HG03066 (cell line): ENCODE measurements around the gene NLGN2.
"Not testable (repeated sequence)": the region's sequence is repeated elsewhere in the genome, so short reads cannot be mapped to it uniquely, and the experiment has no call there.

Experiments
- ATAC-seq: cut with Tn5 transposase; IDR thresholded peaks from one replicate; pipeline ENCODE4 v1.9.1; 2021; ENCODE audit warnings: low read depth; ENCODE audit not compliant: unreplicated experiment

Gene NLGN2

DNA sequence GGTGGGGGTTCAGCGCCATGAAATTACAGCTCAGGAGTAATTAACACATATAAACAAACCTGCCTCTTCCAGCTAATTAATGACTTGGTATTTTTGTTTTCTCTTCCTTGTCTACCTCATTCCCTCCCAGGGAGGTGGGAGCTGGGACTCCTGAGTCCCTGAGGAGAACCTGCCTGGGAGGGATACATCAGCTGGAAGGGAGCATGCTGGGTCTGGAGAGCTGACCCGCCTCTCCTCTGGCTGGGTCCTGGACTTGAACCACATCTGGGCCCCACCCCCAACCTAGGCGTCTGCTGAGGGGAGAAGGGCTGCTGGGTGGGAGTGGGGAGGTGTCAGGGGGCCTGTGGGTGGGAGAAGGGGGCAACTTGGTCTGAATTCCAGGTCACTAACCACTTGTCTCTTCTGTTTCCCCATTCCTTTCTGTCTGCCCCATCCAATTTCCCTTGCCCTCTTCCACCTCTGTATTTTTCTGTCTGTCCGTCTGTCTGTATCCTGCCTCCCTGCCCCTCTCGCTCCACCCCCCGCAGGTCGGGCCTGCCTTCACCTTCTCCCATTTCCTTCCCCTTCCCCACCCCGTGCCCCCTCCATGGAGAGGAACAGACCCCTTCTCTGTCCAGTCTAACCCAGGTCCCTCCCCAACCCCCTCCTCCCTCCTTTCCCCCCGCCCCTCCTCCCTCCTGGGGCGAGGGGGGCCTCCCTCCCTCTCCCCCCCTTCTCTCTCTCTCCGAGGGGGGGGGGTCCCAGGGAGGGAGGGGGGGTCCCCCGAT, at the start of gene NLGN2:
Gene NLGN2 (plus strand): TSS at position 361 of the 767 bp plus-strand sequence. CDS start 411 bp downstream, outside the sequence.
- ATAC-seq: no peak

DNA sequence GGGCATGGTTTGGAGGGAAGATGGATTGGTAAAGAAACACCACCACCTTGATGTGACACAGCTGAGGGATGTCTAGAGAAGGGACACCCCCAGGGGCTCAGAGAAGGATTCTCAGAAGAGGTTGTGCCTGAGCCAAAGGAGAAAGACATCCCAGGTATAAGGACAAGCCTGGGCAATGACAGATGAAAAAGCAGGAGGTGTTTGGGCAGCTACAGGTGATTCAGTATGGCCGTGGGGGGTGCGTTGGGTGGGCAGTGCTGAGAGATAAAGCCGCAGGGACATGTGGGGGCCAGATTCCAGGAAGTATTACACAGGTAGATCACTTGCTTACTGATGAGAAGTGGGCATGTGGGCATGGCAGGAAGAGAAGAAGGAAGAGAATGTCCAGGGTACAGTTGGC, 45.7 kb upstream of the NLGN2 start:
- no peak for ATAC-seq

GRCh38 chr17:7363311-7363710, 44.3 kb upstream of the NLGN2 start:
- no peak for ATAC-seq

GRCh38 chr17:7365963-7366362, 41.7 kb upstream of the NLGN2 start:
- ATAC-seq: not testable (repeated sequence)

- ATAC-seq: no peak
Observed at GRCh38 chr17:7367083-7367482, 40.6 kb upstream of the NLGN2 start.

DNA sequence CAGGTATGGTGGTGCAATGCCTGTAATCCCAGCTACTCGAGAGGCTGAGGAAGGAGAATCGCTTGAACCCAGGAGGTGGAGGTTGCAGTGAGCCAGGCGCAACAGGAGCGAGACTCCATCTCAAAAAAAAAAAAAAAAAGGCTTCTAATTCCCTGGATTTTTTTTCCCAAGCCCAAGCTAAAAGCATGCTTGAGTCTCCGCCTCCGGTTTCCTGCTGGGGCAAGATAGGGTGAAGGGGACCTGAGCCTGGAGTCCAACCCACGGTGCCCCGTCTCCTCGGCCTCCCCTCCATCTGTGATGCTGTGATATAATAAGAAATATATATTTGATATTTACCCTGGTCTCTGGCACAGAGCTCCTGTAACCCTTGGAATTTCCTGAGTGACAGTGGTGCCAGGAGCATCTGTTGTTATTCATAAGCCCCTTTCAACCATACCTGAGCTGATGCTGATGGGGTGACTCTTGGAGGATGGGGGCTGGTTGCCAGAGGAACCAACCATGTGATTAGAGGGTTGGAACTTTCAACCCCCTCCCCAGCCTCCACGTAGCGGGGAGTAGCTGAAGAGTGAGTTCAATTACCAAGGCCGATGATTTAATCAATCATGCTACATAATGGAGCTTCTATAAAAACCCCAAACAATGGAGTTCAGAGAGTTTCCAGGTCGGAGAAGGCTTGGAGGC, 39.6 kb upstream of the NLGN2 start:
- ATAC-seq: no peak

DNA sequence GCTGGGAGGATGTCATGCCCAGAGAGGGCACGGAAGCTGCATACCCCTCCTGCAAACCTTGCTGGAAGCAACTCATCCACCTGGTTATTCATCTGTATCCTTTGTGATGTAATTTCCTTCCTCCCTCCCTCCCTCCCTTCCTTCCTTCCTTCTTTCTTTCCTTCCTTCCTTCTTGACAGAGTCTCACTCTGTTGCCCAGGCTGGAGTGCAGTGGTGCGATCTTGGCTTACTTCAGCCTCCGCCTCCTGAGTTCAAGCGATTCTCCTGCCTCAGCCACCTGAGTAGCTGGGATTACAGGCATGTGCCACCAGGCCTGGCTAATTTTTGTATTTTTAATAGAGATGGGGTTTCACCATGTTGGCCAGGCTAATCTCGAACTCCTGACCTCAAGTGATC, 39.0 kb upstream of the NLGN2 start:
- ATAC-seq: not testable (repeated sequence)

- ATAC-seq: no peak
Observed at GRCh38 chr17:7369825-7370224, 37.8 kb upstream of the NLGN2 start.

DNA sequence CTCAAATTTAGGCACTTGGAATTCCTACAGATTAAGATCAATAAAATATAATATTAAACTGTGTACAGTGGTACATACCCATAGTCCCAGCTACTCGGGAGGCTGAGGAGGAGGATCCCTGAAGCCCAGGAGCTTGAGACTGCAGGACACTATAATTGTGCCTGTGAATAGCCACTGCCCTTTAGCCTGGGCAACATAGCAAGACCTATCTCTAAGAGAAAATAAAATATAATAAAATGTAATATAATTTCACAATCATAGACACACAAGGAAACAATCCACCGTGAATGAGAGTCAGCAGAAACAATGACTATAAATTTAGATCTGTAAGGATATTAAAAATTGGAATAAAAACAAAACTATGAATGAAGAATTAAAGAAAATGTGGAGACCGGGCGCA, 36.8 kb upstream of the NLGN2 start:
- ATAC-seq: no peak

GRCh38 chr17:7374353-7374752, 33.3 kb upstream of the NLGN2 start:
- no peak for ATAC-seq

DNA sequence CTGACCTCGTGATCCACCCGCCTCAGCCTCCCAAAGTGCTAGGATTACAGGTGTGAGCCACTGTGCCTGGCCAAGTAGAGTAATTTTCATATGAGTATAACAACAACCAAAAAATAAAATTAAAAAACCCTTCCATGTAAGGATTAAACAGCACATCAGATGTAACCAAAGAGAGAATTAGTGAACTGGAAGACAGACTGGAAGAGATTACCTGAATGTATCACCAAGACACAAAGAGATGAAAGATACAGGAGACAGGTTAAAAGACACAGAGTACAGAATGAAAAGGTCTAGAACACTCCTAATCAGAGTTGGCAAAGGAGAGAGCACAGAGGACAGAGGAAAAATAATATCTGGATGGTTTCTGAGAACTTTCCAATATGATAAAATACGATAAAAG, 28.5 kb upstream of the NLGN2 start:
- no peak for ATAC-seq

DNA sequence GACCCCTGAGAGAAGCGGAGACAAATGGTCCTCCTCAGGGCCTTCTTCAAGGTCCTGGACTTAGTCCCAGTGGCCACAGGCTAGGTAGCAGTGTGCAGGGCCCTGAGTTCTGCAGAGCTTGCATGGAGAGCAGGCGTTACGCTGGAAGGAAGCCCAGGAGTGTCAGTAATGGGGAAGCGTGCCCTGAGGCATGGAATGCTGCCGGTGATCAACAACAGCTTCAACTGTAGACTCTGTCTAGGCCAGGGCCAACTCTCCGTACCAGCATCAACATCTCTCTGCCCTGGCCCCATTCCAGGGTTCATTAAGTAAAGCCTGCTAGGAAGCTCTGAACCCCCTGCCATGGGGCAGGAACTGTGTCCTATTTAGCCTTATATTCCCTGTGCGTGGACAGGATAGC, 27.3 kb upstream of the NLGN2 start:
- ATAC-seq: no peak

DNA sequence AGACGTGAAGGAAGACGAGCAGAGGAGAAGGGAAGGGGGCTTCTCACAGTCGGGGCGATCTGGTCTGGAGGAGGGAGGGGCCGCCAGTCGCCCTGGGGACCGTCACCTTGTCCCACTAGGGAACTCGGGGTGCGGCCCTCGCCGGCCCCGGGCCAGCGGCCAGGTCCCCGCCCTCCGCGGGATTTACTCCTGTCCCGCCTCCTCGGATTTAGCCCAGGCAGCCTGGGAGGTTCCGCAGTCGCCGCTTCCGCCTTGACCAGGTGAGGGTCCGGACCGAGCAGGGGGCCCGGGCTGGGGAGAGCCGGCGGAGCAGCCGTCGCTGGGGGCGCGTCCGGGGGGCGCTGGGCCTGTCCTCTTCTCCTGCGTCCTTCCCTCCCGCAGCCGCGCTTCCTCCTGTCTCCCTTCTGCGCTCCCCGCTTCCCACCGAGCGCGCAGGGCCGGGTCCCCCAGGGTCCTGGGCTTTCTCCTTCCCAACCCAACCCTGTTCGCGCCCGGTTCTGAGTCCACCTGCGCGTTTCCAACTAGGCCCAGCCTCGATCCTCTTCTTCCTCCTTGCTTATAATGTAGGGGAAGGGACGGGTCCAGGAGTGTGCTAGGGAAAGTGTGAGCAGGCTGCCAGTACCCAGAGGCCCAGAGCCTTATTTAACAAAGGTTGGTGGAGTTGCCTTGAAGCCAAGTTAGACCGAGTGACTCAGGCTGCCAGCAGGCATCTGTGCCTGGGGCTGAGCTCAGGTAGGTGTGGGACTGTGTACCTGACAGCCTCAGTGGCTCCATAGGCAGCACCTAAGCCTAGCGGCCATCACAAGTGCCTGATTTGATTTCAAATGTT, 26.6 kb upstream of the NLGN2 start, which contains the start of gene TNK1:
Gene TNK1 (plus strand): TSS at position 235 of the 829 bp plus-strand sequence. CDS start 1,838 bp downstream, outside the sequence.
- ATAC-seq: no peak

GRCh38 chr17:7382901-7383300, 24.7 kb upstream of the NLGN2 start:
- no peak for ATAC-seq

DNA sequence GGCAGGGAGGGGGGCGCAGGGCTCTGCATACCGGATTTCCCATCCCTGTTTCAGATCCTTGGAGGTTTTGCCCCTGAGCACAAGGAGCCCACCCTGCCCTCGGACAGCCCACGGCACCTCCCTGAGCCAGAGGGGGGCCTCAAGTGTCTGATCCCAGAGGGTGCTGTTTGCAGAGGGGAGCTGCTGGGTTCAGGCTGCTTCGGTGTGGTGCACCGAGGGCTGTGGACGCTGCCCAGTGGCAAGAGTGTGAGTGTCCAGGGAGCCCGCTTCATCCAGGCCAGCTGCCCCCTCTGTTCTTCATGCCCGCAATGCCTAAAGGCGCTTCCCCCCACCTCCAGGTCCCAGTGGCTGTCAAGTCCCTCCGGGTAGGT, 24.3 kb upstream of the NLGN2 start:
- ATAC-seq: no peak

DNA sequence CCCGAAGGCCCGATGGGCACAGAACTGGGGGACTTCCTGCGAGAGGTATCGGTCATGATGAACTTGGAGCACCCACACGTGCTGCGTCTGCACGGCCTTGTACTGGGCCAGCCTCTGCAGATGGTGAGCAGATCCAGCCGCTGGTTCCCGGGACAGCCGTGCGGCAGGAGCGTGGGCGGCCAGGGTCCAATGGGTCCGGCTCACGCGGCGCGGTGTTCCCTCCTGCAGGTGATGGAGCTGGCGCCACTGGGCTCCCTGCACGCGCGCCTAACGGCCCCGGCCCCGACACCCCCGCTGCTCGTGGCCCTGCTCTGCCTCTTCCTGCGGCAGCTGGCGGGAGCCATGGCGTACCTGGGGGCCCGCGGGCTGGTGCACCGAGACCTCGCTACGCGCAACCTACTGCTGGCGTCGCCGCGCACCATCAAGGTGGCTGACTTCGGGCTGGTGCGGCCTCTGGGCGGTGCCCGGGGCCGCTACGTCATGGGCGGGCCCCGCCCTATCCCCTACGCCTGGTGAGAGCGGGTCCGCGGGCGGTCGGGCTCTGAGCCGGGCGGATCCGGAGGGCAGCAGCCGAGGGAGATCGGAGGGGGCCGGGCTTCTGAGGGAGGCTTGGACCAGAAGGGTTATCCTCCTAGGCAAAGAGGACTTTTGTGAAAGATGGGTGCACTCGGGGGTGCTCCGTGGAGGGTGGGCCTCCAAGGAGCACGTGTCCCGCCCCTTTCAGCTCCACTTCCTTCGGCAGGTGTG, 23.7 kb upstream of the NLGN2 start:
- no peak for ATAC-seq

- ATAC-seq: no peak
Observed at GRCh38 chr17:7384489-7385081, 23.1 kb upstream of the NLGN2 start.

- no peak for ATAC-seq
Observed at GRCh38 chr17:7388856-7389255, 18.8 kb upstream of the NLGN2 start.

DNA sequence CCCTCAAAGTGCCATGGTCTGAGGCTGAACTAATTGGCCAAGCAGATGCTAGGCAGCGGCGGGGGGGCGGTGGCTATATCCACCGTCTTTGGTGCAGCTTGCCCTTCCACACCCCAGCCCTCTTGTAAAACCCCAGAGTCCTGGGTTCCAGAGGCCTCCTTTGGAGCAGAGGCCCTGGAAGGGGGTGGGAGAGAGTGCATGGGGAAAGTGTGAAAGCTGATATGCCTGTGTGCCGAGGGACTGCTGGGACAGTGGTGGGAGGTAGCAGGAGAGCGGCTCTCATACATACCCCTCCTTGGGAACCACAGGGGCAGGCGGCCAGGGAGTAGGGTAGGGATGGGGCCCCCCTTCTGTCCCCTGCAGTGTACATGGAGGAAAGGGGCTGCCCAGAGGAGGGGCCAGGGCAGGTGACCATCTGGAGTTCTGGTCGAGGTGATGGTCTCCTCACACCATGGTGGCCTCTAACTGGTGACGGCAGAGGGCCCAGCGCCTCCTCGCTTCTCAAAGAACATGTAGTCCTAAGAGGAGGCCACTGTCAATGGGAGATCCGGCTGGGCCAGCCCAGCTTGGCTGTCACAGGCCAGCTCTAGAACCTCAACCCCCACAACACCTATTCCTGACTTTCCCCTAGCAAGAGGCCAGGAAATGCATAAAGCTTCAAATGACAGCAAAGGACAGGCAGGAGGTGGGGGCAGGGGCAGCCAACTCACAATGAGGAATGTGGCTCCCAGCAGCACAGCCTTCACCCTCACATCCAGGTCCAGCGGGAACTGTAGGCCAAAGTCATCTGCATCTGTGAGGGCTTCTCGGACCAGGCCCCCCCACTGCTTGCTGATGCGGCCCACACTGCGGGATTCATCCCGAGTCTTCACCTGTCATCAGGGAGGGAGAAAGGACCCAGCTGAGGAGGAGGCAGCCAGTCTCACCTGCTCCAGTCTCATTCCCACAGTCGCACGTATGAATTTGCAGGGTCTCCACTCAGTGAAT, 17.4 kb upstream of the NLGN2 start:
- no peak for ATAC-seq
